PC-9 (cell line): ENCODE measurements around the gene PARP9.

ENCODE experiments used
- EZH2 ChIP-seq: fragments of 200-600 bp; sonication (generic); IDR thresholded peaks from 2 replicates; pipeline ENCODE4 v1.8.0; 2017; ENCODE audit warnings: antibody characterized with exemption, low read depth
- TF ChIP-seq, protein P1 (sequence below): fragments of 200-600 bp; sonication (generic); conservative IDR thresholded peaks from 2 replicates; pipeline ENCODE4 v1.6.1; 2017; ENCODE audit warnings: mixed run types, antibody characterized with exemption, mild to moderate bottlenecking, moderate library complexity

GRCh38 chr3:122513386-122514122, 50.5 kb downstream of the PARP9 start:
- TF ChIP-seq, protein P1, sequence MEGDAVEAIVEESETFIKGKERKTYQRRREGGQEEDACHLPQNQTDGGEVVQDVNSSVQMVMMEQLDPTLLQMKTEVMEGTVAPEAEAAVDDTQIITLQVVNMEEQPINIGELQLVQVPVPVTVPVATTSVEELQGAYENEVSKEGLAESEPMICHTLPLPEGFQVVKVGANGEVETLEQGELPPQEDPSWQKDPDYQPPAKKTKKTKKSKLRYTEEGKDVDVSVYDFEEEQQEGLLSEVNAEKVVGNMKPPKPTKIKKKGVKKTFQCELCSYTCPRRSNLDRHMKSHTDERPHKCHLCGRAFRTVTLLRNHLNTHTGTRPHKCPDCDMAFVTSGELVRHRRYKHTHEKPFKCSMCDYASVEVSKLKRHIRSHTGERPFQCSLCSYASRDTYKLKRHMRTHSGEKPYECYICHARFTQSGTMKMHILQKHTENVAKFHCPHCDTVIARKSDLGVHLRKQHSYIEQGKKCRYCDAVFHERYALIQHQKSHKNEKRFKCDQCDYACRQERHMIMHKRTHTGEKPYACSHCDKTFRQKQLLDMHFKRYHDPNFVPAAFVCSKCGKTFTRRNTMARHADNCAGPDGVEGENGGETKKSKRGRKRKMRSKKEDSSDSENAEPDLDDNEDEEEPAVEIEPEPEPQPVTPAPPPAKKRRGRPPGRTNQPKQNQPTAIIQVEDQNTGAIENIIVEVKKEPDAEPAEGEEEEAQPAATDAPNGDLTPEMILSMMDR = no peak
- no peak for TF ChIP-seq EZH2
